Keratinocyte (primary cell): ENCODE data around the gene CDKAL1. TPM values are rescaled to one million over a fixed set of nuclear protein-coding genes. Genes with fewer than 3 reads are reported as not detected.

Experiments used
- DNase-seq: peaks from one replicate; pipeline ENCODE4 v3.0.0-alpha.2; 2011; ENCODE audit warnings: low read depth, missing footprints, low spot score
- FAIRE-seq: peaks from 2 replicates; lab custom pipeline; 2011; peaks lifted over from hg19 to GRCh38; lab: Jason Lieb, UNC
- H2AFZ ChIP-seq: 2 replicates; pipeline ENCODE4 v1.6.0; 2012; ENCODE audit warnings: low read length, control low read depth, inconsistent platforms; ENCODE audit not compliant: control insufficient read depth
- H3K27ac ChIP-seq: 2 replicates; pipeline ENCODE4 v1.5.1; 2011; ENCODE audit warnings: low read length; ENCODE audit not compliant: control insufficient read depth, insufficient read depth
- H3K27me3 ChIP-seq: 3 replicates; pipeline ENCODE4 v1.6.0; 2011; ENCODE audit warnings: low read length; ENCODE audit not compliant: control insufficient read depth, insufficient read depth; ENCODE audit errors: extremely low read depth
- H3K36me3 ChIP-seq, 2 experiments: 2 replicates in 1 of 2; 3 replicates in 1 of 2; pipeline ENCODE4 v1.5.1; 2011; ENCODE audit warnings: low read length in 2 of 2, mild to moderate bottlenecking in 1 of 2; ENCODE audit not compliant: control insufficient read depth in 2 of 2, insufficient read depth in 2 of 2; ENCODE audit errors: extremely low read depth in 1 of 2
- H3K4me1 ChIP-seq: 3 replicates; pipeline ENCODE4 v1.5.1; 2011; ENCODE audit warnings: low read length; ENCODE audit not compliant: control insufficient read depth, insufficient read depth; ENCODE audit errors: extremely low read depth
- H3K4me2 ChIP-seq: 3 replicates; pipeline ENCODE4 v1.6.0; 2011; ENCODE audit warnings: low read depth, low read length; ENCODE audit not compliant: control insufficient read depth, insufficient read depth; ENCODE audit errors: extremely low read depth
- H3K4me3 ChIP-seq, 3 experiments: fragments of 200-600 bp in 1 of 3; sonication (generic) in 1 of 3; 2 replicates in 2 of 3; 3 replicates in 1 of 3; pipeline ENCODE4 v1.5.1; 2011 to 2016; ENCODE audit warnings: low read length in 3 of 3, mild to moderate bottlenecking in 3 of 3, control low read depth in 2 of 3, inconsistent platforms in 1 of 3, low read depth in 1 of 3, mixed read lengths in 1 of 3, mixed run types in 1 of 3, moderate library complexity in 1 of 3; ENCODE audit not compliant: control insufficient read depth in 2 of 3, insufficient read depth in 2 of 3; ENCODE audit errors: extremely low read depth in 1 of 3
- H3K79me2 ChIP-seq: 2 replicates; pipeline ENCODE4 v1.6.0; 2012; ENCODE audit warnings: low read length; ENCODE audit not compliant: control insufficient read depth, insufficient read depth
- H3K9ac ChIP-seq: 3 replicates; pipeline ENCODE4 v1.6.0; 2011; ENCODE audit warnings: low read length; ENCODE audit not compliant: control insufficient read depth, insufficient read depth; ENCODE audit errors: extremely low read depth
- H3K9me1 ChIP-seq: 3 replicates; pipeline ENCODE4 v1.6.0; 2011; ENCODE audit warnings: low read length; ENCODE audit not compliant: control insufficient read depth, insufficient read depth; ENCODE audit errors: extremely low read depth
- H3K9me3 ChIP-seq: 2 replicates; pipeline ENCODE4 v1.5.1; 2012; ENCODE audit warnings: low read depth, low read length; ENCODE audit not compliant: control insufficient read depth
- H4K20me1 ChIP-seq: 3 replicates; pipeline ENCODE4 v1.6.0; 2011; ENCODE audit warnings: low read length; ENCODE audit not compliant: control insufficient read depth, insufficient read depth; ENCODE audit errors: extremely low read depth
- CTCF ChIP-seq, 3 experiments: IDR thresholded peaks in 1 of 3; conservative IDR thresholded peaks in 1 of 3; optimal IDR thresholded peaks in 1 of 3; 2 replicates in 2 of 3; 3 replicates in 1 of 3; pipeline versions ENCODE3 to v1.5.1; 2011; ENCODE audit warnings: low read length in 3 of 3, mild to moderate bottlenecking in 3 of 3, moderate library complexity in 2 of 3, control low read depth in 1 of 3, inconsistent platforms in 1 of 3; ENCODE audit not compliant: insufficient read depth in 2 of 3; ENCODE audit errors: extremely low read depth in 1 of 3
- EZH2 ChIP-seq: IDR thresholded peaks from one replicate; pipeline ENCODE4 v1.6.1; 2012; ENCODE audit warnings: inconsistent platforms, mild to moderate bottlenecking, low read length, moderate library complexity
- dilution Hi-C: fragments of 300-500 bp; cut with MboI; formaldehyde crosslinking; loops from one replicate; pipeline ENCODE4 v1.7.0; 2020; ENCODE audit warnings: low sequenced_read_pairs; ENCODE audit not compliant: extremely low pct_ligation_motif_present
- polyA plus RNA-seq, 5 experiments: library from polyadenylated mRNA; depleted of rRNA in 3 of 5; stranded (reverse) in 3 of 5; stranded (forward) in 1 of 5; unstranded in 1 of 5; fragments of >200 nt; gene quantifications; 1 replicate in 1 of 5; 2 replicates in 3 of 5; 3 replicates in 1 of 5; pipeline versions ENCODE4 v1.2.1 to v1.2.3, GENCODE V29; 2011 to 2012; ENCODE audit warnings: missing spikeins in 2 of 5, low read depth in 1 of 5, low replicate concordance in 1 of 5

The CDKAL1 gene
- polyA plus RNA-seq, 1 donor (not counting 4 experiments of a cell fraction or from before 2014, with no cell fraction given) = 5.6 TPM

DNA sequence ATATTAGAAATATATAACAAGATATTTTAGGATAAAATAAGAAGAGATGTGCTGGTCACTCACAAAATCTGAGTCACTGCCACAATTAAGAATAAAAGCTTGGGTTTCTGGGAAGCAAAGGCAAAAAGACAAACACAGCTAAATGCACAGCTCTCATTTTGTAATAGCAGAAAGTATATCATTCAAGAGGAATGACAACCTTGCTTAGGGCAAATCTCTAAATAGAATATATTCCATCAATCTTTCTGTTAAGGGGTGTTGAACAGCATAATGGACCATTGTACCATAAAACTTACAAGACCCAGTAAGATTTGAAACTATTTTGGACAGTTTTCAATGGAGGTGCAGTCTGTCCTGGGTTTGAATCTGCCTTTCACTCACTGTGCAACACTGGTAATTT, 594.3 kb downstream of the CDKAL1 start:
- Histone ChIP-seq H3K9me1 (no peaks in the 10 kb centered on the region), H3K9me3 (no peaks in the 10 kb centered on the region), H3K4me1 (no peaks in the 10 kb centered on the region), H3K36me3 (no peaks in the 10 kb centered on the region), H3K27ac (no peak overlapping the region), H3K79me2 (no peaks in the 10 kb centered on the region), H3K9ac (no peak overlapping the region), H2AFZ (no peak overlapping the region), H3K4me3 (no peak overlapping the region), H4K20me1 (no peaks in the 10 kb centered on the region), H3K27me3 (no peaks in the 10 kb centered on the region), H3K4me2 (no peak overlapping the region)
- no peak for TF ChIP-seq CTCF (optimal IDR thresholded peaks at IDR 0.05 in 1 of 3, IDR thresholded peaks at IDR 0.05 in 1 of 3, conservative IDR thresholded peaks at IDR 0.05 in 1 of 3; ENCODE audit: extremely low read depth in 1 of 3, insufficient read depth in 2 of 3, low read length in 3 of 3)
- TF ChIP-seq EZH2 = no peak
- dilution Hi-C loops = no loop called here
- FAIRE-seq = no peak
- DNase-seq = no peak

GRCh38 chr6:21131406-21131805, 597.1 kb downstream of the CDKAL1 start:
- no peaks in the 10 kb centered on the region for H4K20me1 ChIP-seq
- H3K9me3 ChIP-seq = no peaks in the 10 kb centered on the region
- dilution Hi-C loops = no loop called here
- H3K36me3 ChIP-seq = no peaks in the 10 kb centered on the region
- no peak overlapping the region for H3K4me2 ChIP-seq
- H3K79me2 ChIP-seq = no peaks in the 10 kb centered on the region
- H3K9ac ChIP-seq = no peak overlapping the region
- no peaks in the 10 kb centered on the region for H3K9me1 ChIP-seq
- H3K4me3 ChIP-seq = no peak overlapping the region
- no peak for DNase-seq
- H3K27ac ChIP-seq = no peak overlapping the region
- no peak overlapping the region for H2AFZ ChIP-seq
- no peak for FAIRE-seq
- TF ChIP-seq EZH2 (no peak), CTCF (optimal IDR thresholded peaks at IDR 0.05 in 1 of 3, IDR thresholded peaks at IDR 0.05 in 1 of 3, conservative IDR thresholded peaks at IDR 0.05 in 1 of 3; ENCODE audit: extremely low read depth in 1 of 3, insufficient read depth in 2 of 3, low read length in 3 of 3) (no peak)
- H3K27me3 ChIP-seq = no peaks in the 10 kb centered on the region
- H3K4me1 ChIP-seq = no peaks in the 10 kb centered on the region
